ENCODE measurements around the gene UQCRC1.

DNA sequence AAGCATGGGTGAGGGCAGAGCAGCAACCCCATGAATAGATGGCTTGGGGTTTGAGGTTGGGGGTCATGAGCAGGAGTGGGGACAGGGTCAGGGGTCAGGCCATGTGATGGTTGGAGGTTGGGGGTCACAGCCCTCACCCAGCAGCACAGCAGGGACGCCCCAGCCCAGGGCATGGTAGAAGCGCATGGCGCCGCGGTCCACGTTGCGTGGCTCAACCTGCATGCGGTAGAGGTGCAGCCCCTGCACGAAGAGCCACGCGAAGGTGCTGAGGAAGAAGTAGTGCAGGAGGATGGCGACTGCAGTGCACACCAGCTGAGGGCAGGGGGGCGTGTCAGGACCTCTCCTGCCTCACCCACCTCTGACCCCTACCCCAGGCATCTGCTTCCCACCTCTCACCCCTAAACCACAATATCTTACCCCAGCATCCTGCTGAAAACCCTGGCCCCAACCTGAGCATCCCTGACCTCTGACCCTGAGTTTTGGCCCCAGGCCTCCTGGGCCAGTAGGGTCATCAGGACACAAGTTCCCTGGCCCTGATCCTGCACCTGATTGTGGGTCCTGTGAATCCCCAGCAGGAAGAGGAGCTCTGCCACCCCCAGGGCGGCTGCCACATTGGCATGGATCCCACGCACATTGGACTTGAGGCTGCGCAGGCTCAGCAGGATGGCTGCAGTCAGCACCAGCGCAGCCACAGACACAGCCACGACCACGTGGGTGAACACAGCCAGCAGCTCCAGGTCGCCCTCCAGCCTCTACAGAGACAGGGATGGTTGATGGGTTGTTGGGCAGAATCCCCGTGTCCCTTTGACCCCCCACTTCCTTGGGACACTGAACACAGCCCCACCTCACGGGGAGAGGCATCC is 35.7 kb upstream of the UQCRC1 start:
- TF ChIP-seq, protein P1, sequence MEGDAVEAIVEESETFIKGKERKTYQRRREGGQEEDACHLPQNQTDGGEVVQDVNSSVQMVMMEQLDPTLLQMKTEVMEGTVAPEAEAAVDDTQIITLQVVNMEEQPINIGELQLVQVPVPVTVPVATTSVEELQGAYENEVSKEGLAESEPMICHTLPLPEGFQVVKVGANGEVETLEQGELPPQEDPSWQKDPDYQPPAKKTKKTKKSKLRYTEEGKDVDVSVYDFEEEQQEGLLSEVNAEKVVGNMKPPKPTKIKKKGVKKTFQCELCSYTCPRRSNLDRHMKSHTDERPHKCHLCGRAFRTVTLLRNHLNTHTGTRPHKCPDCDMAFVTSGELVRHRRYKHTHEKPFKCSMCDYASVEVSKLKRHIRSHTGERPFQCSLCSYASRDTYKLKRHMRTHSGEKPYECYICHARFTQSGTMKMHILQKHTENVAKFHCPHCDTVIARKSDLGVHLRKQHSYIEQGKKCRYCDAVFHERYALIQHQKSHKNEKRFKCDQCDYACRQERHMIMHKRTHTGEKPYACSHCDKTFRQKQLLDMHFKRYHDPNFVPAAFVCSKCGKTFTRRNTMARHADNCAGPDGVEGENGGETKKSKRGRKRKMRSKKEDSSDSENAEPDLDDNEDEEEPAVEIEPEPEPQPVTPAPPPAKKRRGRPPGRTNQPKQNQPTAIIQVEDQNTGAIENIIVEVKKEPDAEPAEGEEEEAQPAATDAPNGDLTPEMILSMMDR (IDR thresholded peaks at IDR 0.05; ENCODE audit: low read length) = no peak
- no peak for TF ChIP-seq EZH2 (IDR thresholded peaks at IDR 0.05; ENCODE audit: borderline replicate concordance, low read length)
